ENCODE measurements around the gene HIPK3.

Gene HIPK3

DNA sequence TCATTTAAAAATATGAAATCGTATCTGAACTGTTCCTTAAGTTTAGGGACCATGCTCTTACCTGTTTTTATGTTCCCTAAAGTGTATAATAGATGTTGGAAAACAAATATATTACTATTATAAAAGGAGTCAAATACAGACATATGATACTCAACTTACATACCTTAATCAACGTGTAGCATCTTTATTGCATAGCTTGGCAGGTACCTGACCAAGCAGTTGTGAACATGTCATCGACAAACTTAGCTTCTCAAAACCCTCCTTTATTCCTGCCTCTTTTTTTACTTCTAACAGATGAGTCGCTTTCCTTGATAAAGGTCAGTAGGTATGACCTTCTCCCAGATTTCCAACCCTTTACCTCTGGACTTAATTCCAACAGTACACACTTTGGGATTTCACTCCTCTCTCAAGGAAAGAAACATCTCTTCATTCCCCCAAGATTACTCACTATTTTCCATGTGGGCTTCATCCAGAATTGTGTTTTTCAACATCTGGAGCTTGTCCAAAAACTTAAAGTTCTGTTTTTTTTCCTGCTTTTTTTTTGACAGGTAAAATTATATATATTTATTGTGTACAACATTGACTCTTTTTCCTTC, 11.9 kb downstream of the HIPK3 start:
- in situ Hi-C loops (cut with MboI; ENCODE audit: low sequenced_read_pairs, unreplicated experiment), result no loop called here
- DNase-seq (ENCODE audit: low spot score), result no peak

DNA sequence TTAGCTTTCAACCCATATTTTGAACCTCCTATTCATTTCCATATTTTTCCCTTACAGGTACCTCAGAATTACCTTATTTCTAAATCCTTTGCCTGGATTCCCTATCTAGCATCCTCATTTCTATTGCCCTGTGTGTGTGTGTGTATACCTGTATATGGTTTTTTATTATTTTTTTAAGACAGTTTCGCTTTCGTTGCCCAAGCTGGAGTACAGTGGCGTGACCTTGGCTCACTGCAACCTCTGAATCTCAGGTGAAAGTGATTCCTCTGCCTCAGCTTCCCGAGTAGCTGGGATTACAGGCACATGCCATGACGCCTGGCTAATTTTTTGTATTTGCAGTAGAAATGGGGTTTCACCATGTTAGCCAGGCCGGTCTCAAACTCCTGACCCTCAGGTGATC, 12.6 kb downstream of the HIPK3 start:
- TF ChIP-seq, protein P1, sequence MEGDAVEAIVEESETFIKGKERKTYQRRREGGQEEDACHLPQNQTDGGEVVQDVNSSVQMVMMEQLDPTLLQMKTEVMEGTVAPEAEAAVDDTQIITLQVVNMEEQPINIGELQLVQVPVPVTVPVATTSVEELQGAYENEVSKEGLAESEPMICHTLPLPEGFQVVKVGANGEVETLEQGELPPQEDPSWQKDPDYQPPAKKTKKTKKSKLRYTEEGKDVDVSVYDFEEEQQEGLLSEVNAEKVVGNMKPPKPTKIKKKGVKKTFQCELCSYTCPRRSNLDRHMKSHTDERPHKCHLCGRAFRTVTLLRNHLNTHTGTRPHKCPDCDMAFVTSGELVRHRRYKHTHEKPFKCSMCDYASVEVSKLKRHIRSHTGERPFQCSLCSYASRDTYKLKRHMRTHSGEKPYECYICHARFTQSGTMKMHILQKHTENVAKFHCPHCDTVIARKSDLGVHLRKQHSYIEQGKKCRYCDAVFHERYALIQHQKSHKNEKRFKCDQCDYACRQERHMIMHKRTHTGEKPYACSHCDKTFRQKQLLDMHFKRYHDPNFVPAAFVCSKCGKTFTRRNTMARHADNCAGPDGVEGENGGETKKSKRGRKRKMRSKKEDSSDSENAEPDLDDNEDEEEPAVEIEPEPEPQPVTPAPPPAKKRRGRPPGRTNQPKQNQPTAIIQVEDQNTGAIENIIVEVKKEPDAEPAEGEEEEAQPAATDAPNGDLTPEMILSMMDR (IDR thresholded peaks at IDR 0.05; ENCODE audit: borderline replicate concordance, control extremely low read depth, extremely low read depth, insufficient read depth, missing control alignments), result no peak
- DNase-seq (ENCODE audit: low spot score), result no peak
- in situ Hi-C loops (cut with MboI; ENCODE audit: low sequenced_read_pairs, unreplicated experiment), result no loop called here

More for the DNA sequence above, 11.9 kb downstream of the HIPK3 start:
- TF ChIP-seq, protein P1 (IDR thresholded peaks at IDR 0.05; ENCODE audit: borderline replicate concordance, control extremely low read depth, extremely low read depth, insufficient read depth, missing control alignments), result no peak

GRCh38 chr11:33271059-33271458, 13.9 kb downstream of the HIPK3 start:
- DNase-seq (ENCODE audit: low spot score), result no peak
- in situ Hi-C loops (cut with MboI; ENCODE audit: low sequenced_read_pairs, unreplicated experiment), result no loop called here
- TF ChIP-seq, protein P1 (IDR thresholded peaks at IDR 0.05; ENCODE audit: borderline replicate concordance, control extremely low read depth, extremely low read depth, insufficient read depth, missing control alignments), result no peak

DNA sequence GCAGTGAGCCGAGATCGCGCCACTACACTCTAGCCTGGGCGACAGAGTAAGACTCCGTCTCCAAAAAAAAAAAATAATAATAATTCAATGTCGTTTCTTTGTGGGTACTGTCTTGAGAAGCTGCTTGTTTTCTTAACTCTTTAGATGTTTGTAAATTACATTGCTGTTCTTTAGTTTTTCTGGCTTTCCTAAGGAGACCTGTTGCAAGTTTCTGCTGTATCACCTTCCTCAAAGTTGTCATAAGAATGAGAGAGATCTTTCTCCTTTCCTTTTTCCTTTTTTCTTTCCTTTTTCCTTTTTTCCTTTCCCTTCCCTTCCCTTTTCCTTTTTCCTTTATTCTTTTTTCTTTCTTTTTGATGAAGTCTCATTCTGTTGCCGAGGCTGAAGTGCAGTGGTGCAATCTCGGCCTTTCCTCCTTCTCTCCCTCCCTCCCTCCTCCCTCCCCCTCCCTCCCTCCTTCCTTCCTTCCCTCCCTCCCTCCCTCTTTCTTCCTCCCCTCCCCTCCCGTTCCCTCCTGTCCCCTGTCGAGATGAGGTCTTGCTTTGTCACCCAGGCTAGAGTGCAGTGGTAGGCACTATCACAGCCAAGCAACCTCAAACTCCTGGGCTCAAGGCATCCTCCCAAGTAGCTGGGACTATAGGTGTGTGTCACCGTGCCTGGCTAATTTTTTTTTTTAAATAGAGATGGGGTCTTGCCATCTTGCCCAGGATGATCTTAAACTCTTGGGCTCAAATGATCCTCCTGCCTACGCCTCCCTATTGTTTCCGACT, 15.3 kb downstream of the HIPK3 start:
- no peak for DNase-seq (ENCODE audit: low spot score)
- in situ Hi-C loops (cut with MboI; ENCODE audit: low sequenced_read_pairs, unreplicated experiment), result no loop called here
- TF ChIP-seq, protein P1 (IDR thresholded peaks at IDR 0.05; ENCODE audit: borderline replicate concordance, control extremely low read depth, extremely low read depth, insufficient read depth, missing control alignments), result no peak

GRCh38 chr11:33273656-33274055, 16.5 kb downstream of the HIPK3 start:
- TF ChIP-seq, protein P1 (IDR thresholded peaks at IDR 0.05; ENCODE audit: borderline replicate concordance, control extremely low read depth, extremely low read depth, insufficient read depth, missing control alignments), result no peak
- no peak for DNase-seq (ENCODE audit: low spot score)
- in situ Hi-C loops (cut with MboI; ENCODE audit: low sequenced_read_pairs, unreplicated experiment), result no loop called here

- in situ Hi-C loops (cut with MboI; ENCODE audit: low sequenced_read_pairs, unreplicated experiment), result no loop called here
- TF ChIP-seq, protein P1 (IDR thresholded peaks at IDR 0.05; ENCODE audit: borderline replicate concordance, control extremely low read depth, extremely low read depth, insufficient read depth, missing control alignments), result no peak
- no peak for DNase-seq (ENCODE audit: low spot score)
Observed at GRCh38 chr11:33280411-33280810, 23.2 kb downstream of the HIPK3 start.

Measured in GM13976 (cell line).